Smooth muscle cell (in vitro differentiated cells): ENCODE data around the gene NHLH2. TPM values are rescaled to one million over a fixed set of nuclear protein-coding genes. Genes with fewer than 3 reads are reported as not detected.
A peak's percentile ranks its signal among the peaks of the same experiment; 100 is the strongest.

Experiments
- DNase-seq: peaks from one replicate; lab custom pipeline; 2025; ENCODE audit not compliant: unreplicated experiment; lab: John Stamatoyannopoulos, UW
- H2AFZ ChIP-seq: fragments of 200-600 bp; sonication (generic); 2 replicates; pipeline ENCODE4 v1.6.0; 2016; ENCODE audit warnings: antibody characterized with exemption, low read depth, mild to moderate bottlenecking
- H3F3A ChIP-seq: fragments of 200-600 bp; sonication (generic); 2 replicates; pipeline ENCODE4 v1.6.0; 2017; ENCODE audit warnings: antibody characterized with exemption, low read depth
- H3K27ac ChIP-seq: fragments of 200-600 bp; sonication (generic); 2 replicates; pipeline ENCODE4 v1.5.1; 2016; ENCODE audit warnings: low read depth, mild to moderate bottlenecking
- H3K27me3 ChIP-seq: fragments of 200-600 bp; sonication (generic); 2 replicates; pipeline ENCODE4 v1.6.1; 2016; ENCODE audit warnings: low read depth, mild to moderate bottlenecking
- H3K36me3 ChIP-seq: fragments of 200-600 bp; sonication (generic); 2 replicates; pipeline ENCODE4 v1.5.1; 2016; ENCODE audit warnings: low read depth
- H3K4me1 ChIP-seq: fragments of 200-600 bp; sonication (generic); 2 replicates; pipeline ENCODE4 v1.5.1; 2016; ENCODE audit warnings: low read depth
- H3K4me2 ChIP-seq: fragments of 200-600 bp; sonication (generic); 2 replicates; pipeline ENCODE4 v1.6.0; 2016; ENCODE audit warnings: mild to moderate bottlenecking
- H3K4me3 ChIP-seq: fragments of 200-600 bp; sonication (generic); 2 replicates; pipeline ENCODE4 v1.5.1; 2016; ENCODE audit warnings: mild to moderate bottlenecking
- H3K79me2 ChIP-seq: fragments of 200-600 bp; sonication (generic); 2 replicates; pipeline ENCODE4 v1.6.0; 2016; ENCODE audit warnings: low read depth, mild to moderate bottlenecking
- H3K9ac ChIP-seq: fragments of 200-600 bp; sonication (generic); 2 replicates; pipeline ENCODE4 v1.6.0; 2016; ENCODE audit warnings: low read depth
- H3K9me3 ChIP-seq: fragments of 200-600 bp; sonication (generic); replicated peaks from 2 replicates; pipeline ENCODE4 v1.5.1; 2016; ENCODE audit warnings: low read depth
- H4K20me1 ChIP-seq: fragments of 200-600 bp; sonication (generic); 2 replicates; pipeline ENCODE4 v1.6.0; 2016; ENCODE audit warnings: low read depth
- WGBS: methylation state at CpG from one replicate; pipeline ENCODE4 v1.1.7; 2016; ENCODE audit warnings: low lambda C conversion rate; 5-methylcytosine and 5-hydroxymethylcytosine counted together
- polyA plus RNA-seq: library from polyadenylated mRNA; unstranded; fragments of >200 nt; fragmentation: Nextera tagmentation; extraction: Ambion mirVana; gene quantifications from 2 replicates; pipeline ENCODE4 v1.2.1, GENCODE V29; 2016
- total RNA-seq: library from RNA; depleted of rRNA; stranded (reverse); fragments of >200 nt; gene quantifications from 2 replicates; pipeline ENCODE4 v1.2.3, GENCODE V29; 2014
- TF ChIP-seq, protein P1 (sequence below): fragments of 200-600 bp; sonication (generic); IDR thresholded peaks from 2 replicates; pipeline ENCODE4 v1.5.1; 2017; ENCODE audit warnings: borderline replicate concordance, mild to moderate bottlenecking, antibody characterized with exemption; ENCODE audit not compliant: insufficient read depth, poor library complexity, severe bottlenecking

Gene NHLH2
- total and polyA plus RNA-seq, 2 experiments from 2014 or later: 0.30 to 0.54 TPM

DNA sequence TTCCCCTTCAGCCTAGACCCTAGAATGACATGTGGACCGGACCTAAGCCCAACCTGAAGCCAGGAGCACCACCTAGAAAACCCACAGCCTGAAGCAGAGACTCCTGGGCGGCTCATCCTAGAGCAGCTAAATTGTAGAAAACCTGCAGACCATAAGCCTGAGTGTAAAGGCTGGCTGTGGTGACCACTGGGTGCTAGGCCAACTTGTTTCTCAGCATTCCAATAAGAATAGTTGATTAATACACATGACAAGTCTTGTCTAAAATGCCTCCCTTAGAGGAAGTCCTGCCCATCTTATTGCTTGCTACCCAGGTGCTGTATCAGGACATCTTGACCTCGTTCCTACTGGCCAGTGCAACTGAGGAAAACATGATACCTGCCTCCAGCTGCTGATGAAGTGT, 49.1 kb downstream of the NHLH2 start:
- no peak overlapping the region for H3K9ac ChIP-seq
- no peak overlapping the region for H2AFZ ChIP-seq
- H4K20me1 ChIP-seq: no peaks in the 10 kb centered on the region
- no peaks in the 10 kb centered on the region for H3F3A ChIP-seq
- no peaks in the 10 kb centered on the region for H3K79me2 ChIP-seq
- no peak overlapping the region for H3K4me2 ChIP-seq
- H3K4me1 ChIP-seq: peaks cover 9% of the 10 kb centered on the region
- no peak overlapping the region for H3K27ac ChIP-seq
- H3K4me3 ChIP-seq: no peak overlapping the region
- no peaks in the 10 kb centered on the region for H3K27me3 ChIP-seq
- H3K36me3 ChIP-seq: no peaks in the 10 kb centered on the region
- WGBS: 92% methylated on average over 3 of the region's 3 CpGs
- H3K9me3 ChIP-seq: no peaks in the 10 kb centered on the region
- DNase-seq: no peak
- TF ChIP-seq, protein P1, sequence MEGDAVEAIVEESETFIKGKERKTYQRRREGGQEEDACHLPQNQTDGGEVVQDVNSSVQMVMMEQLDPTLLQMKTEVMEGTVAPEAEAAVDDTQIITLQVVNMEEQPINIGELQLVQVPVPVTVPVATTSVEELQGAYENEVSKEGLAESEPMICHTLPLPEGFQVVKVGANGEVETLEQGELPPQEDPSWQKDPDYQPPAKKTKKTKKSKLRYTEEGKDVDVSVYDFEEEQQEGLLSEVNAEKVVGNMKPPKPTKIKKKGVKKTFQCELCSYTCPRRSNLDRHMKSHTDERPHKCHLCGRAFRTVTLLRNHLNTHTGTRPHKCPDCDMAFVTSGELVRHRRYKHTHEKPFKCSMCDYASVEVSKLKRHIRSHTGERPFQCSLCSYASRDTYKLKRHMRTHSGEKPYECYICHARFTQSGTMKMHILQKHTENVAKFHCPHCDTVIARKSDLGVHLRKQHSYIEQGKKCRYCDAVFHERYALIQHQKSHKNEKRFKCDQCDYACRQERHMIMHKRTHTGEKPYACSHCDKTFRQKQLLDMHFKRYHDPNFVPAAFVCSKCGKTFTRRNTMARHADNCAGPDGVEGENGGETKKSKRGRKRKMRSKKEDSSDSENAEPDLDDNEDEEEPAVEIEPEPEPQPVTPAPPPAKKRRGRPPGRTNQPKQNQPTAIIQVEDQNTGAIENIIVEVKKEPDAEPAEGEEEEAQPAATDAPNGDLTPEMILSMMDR: no peak

DNA sequence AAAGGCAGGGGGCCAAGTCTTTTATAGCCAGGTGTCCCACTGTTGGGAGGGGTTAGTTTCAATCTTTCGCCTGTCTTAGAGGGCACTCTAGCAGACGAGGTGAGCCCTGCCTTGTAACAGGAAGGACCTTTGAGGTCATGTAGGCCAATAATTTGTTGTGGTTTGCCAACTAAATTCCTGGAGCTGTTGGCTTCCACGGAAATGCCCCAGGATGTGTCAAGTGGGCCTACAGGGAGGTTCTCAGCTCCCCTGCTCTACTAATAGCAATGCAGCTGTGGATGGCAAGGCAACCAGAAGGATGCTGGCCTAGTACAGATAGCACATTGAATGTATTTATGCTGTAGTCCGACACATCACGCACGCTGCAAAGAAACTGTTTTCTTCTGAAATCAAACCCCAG, 50.1 kb downstream of the NHLH2 start:
- Histone ChIP-seq H3K4me2 (no peak overlapping the region), H3K9ac (no peak overlapping the region), H3K36me3 (no peaks in the 10 kb centered on the region), H4K20me1 (no peaks in the 10 kb centered on the region), H3K4me1 (peaks cover 3% of the 10 kb centered on the region), H3K27me3 (no peaks in the 10 kb centered on the region), H3F3A (no peaks in the 10 kb centered on the region), H2AFZ (no peak overlapping the region), H3K4me3 (no peak overlapping the region), H3K79me2 (no peaks in the 10 kb centered on the region), H3K27ac (no peak overlapping the region), H3K9me3 (no peaks in the 10 kb centered on the region)
- WGBS: 75% methylated on average over 6 of the region's 6 CpGs
- DNase-seq: no peak
- TF ChIP-seq, protein P1: no peak

DNA sequence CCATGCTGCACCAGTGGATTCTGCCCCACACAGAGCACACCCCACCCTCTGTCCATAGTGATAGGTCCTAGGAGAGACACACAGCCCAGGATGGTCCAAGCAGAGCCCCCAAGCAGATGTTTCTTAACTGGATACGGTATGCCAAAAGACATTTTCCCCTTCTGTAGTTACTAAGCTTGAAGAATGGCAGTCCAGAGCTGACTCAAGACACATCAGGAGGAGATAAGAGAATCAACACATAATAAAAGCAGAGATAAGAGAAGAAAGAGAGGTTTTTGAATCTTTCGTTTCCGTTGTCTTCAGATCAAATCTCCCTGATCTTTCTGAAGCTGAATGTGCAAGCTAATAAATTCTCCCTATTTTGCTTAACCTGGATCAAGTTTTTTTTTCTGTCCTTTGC, 50.6 kb downstream of the NHLH2 start:
- TF ChIP-seq, protein P1: no peak
- WGBS: 20% methylated on average over 3 of the region's 3 CpGs

More for the DNA sequence above, 50.6 kb downstream of the NHLH2 start:
- Histone ChIP-seq H3K79me2 (no peaks in the 10 kb centered on the region), H3K27me3 (no peaks in the 10 kb centered on the region), H4K20me1 (no peaks in the 10 kb centered on the region), H3K27ac (no peak overlapping the region), H3K4me2 (peak overlapping the region; percentile 34), H3K4me1 (peaks cover 3% of the 10 kb centered on the region), H3F3A (no peaks in the 10 kb centered on the region), H3K9me3 (no peaks in the 10 kb centered on the region), H3K4me3 (no peak overlapping the region), H2AFZ (no peak overlapping the region), H3K36me3 (no peaks in the 10 kb centered on the region), H3K9ac (no peak overlapping the region)
- DNase-seq: no peak

Other genes starting within 250 kb of the NHLH2 start
- 7.9 and 12.2 TPM in 2 replicates for gene VANGL1, start 199.2 kb downstream of the NHLH2 start, total RNA-seq
- 5.5 and 6.5 TPM in 2 replicates for gene VANGL1, start 199.2 kb downstream of the NHLH2 start, polyA plus RNA-seq
- gene CASQ2, start 72.4 kb downstream of the NHLH2 start, total RNA-seq: not detected in 2 replicates
- gene CASQ2, start 72.4 kb downstream of the NHLH2 start, polyA plus RNA-seq: not detected in 2 replicates
- gene SLC22A15, start 135.4 kb upstream of the NHLH2 start, total RNA-seq: 3.2 and 4.0 TPM in 2 replicates
- gene SLC22A15, start 135.4 kb upstream of the NHLH2 start, polyA plus RNA-seq: 1.00 and 1.2 TPM in 2 replicates